Suppressor macrophage treated with lipopolysaccharide for 4 hours (primary cell): ENCODE data around the gene IL27RA.
A peak's percentile ranks its signal among the peaks of the same experiment; 100 is the strongest.
"Not testable (repeated sequence)": the region's sequence is repeated elsewhere in the genome, so short reads cannot be mapped to it uniquely, and the experiment has no call there.

Source experiments
- DNase-seq: peaks from one replicate; pipeline ENCODE4 v3.0.0-alpha.2; 2020

The IL27RA gene

GRCh38 chr19:14033946-14034345, 2.4 kb downstream of the IL27RA start:
- DNase-seq: no peak

- DNase-seq: not testable (repeated sequence)
These were observed 3.6 kb downstream of the IL27RA start for GRCh38 chr19:14035159-14035558.

- DNase-seq: no peak
These were observed 4.1 kb downstream of the IL27RA start for GRCh38 chr19:14035706-14036105.

GRCh38 chr19:14039181-14039580, 7.6 kb downstream of the IL27RA start:
- DNase-seq: no peak

- peak; percentile 77 for DNase-seq
These were observed 11.4 kb downstream of the IL27RA start for GRCh38 chr19:14042659-14043608.

GRCh38 chr19:14047866-14048265, 16.3 kb downstream of the IL27RA start:
- DNase-seq: not testable (repeated sequence)

- DNase-seq: peak; percentile 73
These were observed 17.0 kb downstream of the IL27RA start for GRCh38 chr19:14048443-14049153.

- DNase-seq: no peak
These were observed 18.9 kb downstream of the IL27RA start for GRCh38 chr19:14050512-14050911.

- not testable (repeated sequence) for DNase-seq
These were observed 19.4 kb downstream of the IL27RA start for GRCh38 chr19:14050961-14051360.

GRCh38 chr19:14051980-14052379, 20.4 kb downstream of the IL27RA start:
- DNase-seq: no peak

GRCh38 chr19:14052470-14052869, 20.9 kb downstream of the IL27RA start:
- DNase-seq: no peak

GRCh38 chr19:14053032-14053431, 21.5 kb downstream of the IL27RA start:
- no peak for DNase-seq

- DNase-seq: no peak
These were observed 21.9 kb downstream of the IL27RA start for GRCh38 chr19:14053500-14053899.

- DNase-seq: no peak
These were observed 22.5 kb downstream of the IL27RA start for GRCh38 chr19:14054099-14054498.

GRCh38 chr19:14054721-14055120, 23.2 kb downstream of the IL27RA start:
- DNase-seq: no peak

GRCh38 chr19:14055396-14055795, 23.8 kb downstream of the IL27RA start:
- DNase-seq: no peak

- DNase-seq: no peak
These were observed 24.6 kb downstream of the IL27RA start for GRCh38 chr19:14056069-14056666.

GRCh38 chr19:14056741-14057356, 25.3 kb downstream of the IL27RA start:
- DNase-seq: no peak

GRCh38 chr19:14058182-14059092, 26.9 kb downstream of the IL27RA start:
- DNase-seq: no peak

GRCh38 chr19:14059093-14059480, 27.5 kb downstream of the IL27RA start:
- peak; percentile 28 for DNase-seq

GRCh38 chr19:14059652-14060155, 28.1 kb downstream of the IL27RA start:
- DNase-seq: no peak
